HG02623 (cell line): Measurements from ENCODE around the gene NPIPB12.
"Not testable (repeated sequence)": the region's sequence is repeated elsewhere in the genome, so short reads cannot be mapped to it uniquely, and the experiment has no call there.

Experiments used
- ATAC-seq: cut with Tn5 transposase; IDR thresholded peaks from one replicate; pipeline ENCODE4 v1.9.1; 2021; ENCODE audit warnings: moderate library complexity; ENCODE audit not compliant: unreplicated experiment

Gene NPIPB12

DNA sequence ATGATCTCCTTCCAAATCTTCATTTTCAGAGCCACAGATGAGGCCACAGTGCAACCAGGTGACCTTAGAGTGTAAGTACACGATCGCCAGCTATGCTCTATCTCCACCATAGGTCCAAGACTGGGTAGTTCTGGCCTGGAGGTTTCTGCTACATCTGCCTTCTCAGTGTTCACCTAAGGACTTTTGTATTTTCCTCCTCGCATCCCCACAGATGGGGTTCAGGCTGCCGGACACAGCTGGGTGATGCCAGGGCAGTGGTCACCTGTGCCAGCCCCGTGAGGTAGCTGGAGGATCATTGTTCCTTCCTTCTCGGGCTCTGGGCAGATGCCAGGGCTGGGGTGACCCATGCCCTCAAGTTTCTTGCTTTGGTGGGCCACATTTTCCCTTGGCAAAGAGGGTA is at the start of gene NPIPB12:
TSS of gene NPIPB12 (minus strand) at position 101 of the 400 bp plus-strand sequence.
- ATAC-seq: not testable (repeated sequence)

GRCh38 chr16:29521520-29521919 is 15.3 kb upstream of the NPIPB12 start:
- not testable (repeated sequence) for ATAC-seq

DNA sequence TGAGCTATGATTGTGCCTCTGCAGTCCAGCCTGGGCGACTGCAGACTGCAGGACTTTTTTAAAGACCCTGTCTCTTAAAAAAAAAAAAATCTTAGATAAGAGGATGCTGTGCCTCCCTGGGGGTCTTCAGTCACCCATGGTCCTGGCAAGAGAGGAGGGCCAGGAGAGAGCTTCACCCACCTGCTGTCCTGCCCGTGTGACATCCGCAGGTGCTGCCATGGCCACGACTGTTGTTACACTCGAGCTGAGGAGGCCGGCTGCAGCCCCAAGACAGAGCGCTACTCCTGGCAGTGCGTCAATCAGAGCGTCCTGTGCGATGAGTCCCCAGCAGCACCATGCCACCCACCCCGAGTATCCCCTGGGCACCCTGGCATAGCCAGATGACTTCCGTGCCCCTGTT is 23.9 kb downstream of the NPIPB12 start:
- not testable (repeated sequence) for ATAC-seq

GRCh38 chr16:29472065-29472464 is 34.1 kb downstream of the NPIPB12 start:
- ATAC-seq: not testable (repeated sequence)

GRCh38 chr16:29469660-29470059 is 36.5 kb downstream of the NPIPB12 start:
- not testable (repeated sequence) for ATAC-seq

DNA sequence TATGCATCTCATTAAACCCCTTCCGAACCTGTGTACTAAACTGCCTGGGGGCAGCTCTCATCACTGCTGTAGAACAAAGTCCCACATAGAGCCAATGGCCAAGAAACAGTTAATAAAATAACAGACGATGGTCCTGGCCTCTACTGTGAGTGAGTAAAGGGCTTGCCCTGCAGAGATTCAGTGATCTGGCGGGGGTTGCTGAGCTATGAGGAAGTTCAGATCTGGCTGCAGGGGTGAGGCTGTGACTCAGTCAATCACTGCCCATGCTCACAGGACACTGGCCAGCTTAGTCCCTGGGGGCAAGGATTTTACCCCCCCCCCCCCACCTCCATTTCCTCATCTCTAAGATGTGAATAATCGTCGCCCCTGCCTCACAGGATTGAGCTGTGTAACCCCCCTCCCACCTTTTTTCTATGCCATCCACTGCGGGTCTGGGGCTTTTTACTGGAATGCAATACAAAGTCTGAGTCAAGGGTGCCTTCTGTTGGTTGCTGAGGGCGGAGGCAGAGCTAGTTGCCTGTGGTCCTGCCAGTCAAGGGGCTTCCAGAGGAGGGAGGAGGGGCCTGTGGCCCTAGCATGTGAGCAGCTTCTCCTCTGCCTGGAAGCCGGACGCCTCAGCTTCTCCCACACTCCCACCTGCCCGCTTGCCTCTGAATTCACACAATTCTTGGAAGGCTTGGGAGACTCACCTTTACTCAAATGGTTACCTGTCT is 38.4 kb downstream of the NPIPB12 start:
- ATAC-seq: not testable (repeated sequence)

- ATAC-seq: not testable (repeated sequence)
These were observed 39.3 kb downstream of the NPIPB12 start for GRCh38 chr16:29466904-29467303.

GRCh38 chr16:29465985-29466824 is 40.0 kb downstream of the NPIPB12 start:
- ATAC-seq: not testable (repeated sequence)

GRCh38 chr16:29460647-29461030 is 45.6 kb downstream of the NPIPB12 start:
- not testable (repeated sequence) for ATAC-seq

- ATAC-seq: not testable (repeated sequence)
These were observed 46.2 kb downstream of the NPIPB12 start, which contains the start of gene SULT1A4 for GRCh38 chr16:29459706-29460646. Gene SULT1A4, plus strand, starts transcription at chr16:29459913. Its CDS starts 1,473 bp downstream, at chr16:29461386.

DNA sequence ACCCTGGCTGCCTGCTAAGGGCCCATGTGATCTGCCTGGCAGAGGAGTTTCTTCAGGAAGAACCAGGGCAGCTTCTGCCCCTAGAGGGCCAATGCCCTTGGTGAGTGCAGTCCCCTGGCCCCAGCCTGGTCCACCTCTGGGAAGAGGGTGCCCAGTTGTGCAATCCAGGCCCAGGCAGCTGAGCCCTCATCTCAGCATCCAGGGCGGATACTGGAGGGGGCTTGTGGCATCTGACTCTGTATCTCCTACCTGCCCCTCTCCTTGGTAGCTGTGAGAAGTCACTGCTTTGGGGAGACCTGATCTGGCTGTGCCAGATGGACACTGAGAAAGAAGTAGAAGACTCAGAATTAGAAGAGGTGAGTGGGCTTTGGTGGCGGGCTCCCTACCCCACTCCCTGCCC is 48.5 kb downstream of the NPIPB12 start:
- not testable (repeated sequence) for ATAC-seq

DNA sequence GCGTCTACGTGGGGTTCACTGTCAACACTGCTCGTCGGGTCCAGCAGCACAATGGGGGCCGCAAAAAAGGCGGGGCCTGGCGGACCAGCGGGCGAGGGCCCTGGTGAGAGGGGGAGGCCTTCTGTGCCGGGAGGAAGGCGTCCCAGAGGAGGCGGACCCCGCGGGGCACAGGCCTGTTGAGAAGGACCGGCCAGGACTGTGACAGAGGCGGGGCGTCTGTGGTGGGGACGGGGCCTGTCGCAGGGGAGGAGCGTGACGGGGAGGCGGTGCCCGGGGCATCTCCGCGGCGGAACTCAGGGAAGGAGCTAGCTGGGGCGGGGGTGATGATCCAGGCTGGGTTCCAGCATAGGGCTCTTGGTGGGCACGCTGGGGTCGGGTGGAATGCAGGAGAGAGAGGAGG is 51.4 kb downstream of the NPIPB12 start:
- ATAC-seq: peak; percentile 52

- ATAC-seq: peak; percentile 79
These were observed 51.9 kb downstream of the NPIPB12 start, which contains the start of the genes BOLA2 and SLX1B for GRCh38 chr16:29454269-29454668. Gene BOLA2, minus strand, starts transcription at chr16:29454351. Its CDS starts 98 bp downstream, at chr16:29454253. Gene SLX1B, plus strand, starts transcription at chr16:29454533.

DNA sequence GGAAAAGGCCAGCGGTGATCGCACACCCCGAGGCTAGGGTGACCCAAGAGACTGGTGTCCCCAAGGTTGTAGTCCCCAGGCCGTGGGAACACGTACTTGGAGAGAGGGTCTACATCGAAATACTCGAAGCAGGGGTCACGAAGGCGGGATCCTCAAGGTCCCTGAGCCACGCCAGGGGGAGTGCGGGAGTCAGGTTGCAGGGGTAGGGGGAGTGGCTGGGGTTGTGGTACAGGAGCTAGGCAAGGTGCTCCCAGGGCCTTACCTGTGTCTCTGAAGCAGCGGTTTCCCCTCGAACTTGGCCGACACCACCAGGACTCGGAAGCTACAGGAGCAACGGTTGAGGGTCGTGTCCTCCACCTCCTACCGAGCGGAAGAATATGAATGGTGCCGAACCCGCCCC is 52.5 kb downstream of the NPIPB12 start:
- ATAC-seq: not testable (repeated sequence)
